T-helper 1 cell treated with Interleukin-12 subunit alpha and Interleukin-12 subunit beta and Interleukin-4 antibody, amounts not matched to agents 30 ng/mL and 1 ng/mL, for 36 hours (primary cell): ENCODE results near the gene WTAP. TPM values are rescaled to one million over a fixed set of nuclear protein-coding genes. Genes with fewer than 3 reads are reported as not detected.

Source experiments
- intact Hi-C: fragments of 100-400 bp; cut with micrococcal nuclease; formaldehyde crosslinking; loops from one replicate; pipeline ENCODE4 v1.15.1; 2024
- total RNA-seq: library from RNA; stranded (reverse); gene quantifications from 2 replicates; pipeline ENCODE4 v1.2.3, GENCODE V29; 2022

Gene WTAP
- 119 and 126 TPM in 2 replicates for total RNA-seq

GRCh38 chr6:159726918-159727716 lies at the start of gene WTAP:
Gene WTAP, plus strand, starts transcription at chr6:159727506. Its CDS starts 8,760 bp downstream, at chr6:159736266.
- intact Hi-C loops: loop anchor here (1.0 to 10.0 kb wide), 11 partner anchors 34 to 1265 kb away; partner anchors contain the start of genes ACAT2, MAP3K4, SOD2 and SYTL3

DNA sequence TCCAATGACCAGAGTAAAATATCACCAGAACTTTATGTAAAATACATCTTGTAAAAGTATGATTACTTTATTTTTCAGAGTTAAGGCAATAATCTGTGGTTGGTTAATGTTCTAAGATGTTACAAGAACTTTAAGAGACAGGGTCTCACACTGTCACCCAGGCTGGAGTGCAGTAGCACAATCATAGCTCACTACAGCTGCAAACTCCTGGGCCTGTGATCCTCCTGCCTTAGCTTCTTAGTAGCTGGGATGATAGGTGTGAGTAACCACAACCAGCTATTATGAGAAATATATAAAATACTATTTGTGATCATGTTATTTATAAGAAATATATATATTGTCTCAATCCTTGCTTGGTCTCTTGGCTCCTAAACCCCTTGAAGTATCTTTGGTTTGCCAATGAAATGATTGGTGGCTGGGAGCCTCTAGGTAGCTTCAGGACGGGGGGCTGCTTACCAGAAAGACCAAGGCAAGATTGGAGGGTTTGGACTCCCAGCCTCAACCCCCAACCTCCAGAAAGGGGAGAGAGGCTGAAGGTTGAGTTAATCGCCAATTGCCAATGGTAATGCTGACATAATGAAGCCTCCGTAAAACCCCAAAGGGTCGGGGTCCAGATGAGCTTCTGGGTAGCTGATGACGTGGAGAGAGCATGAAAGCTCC lies 49.7 kb upstream of the WTAP start:
- intact Hi-C loops: no loop called here

DNA sequence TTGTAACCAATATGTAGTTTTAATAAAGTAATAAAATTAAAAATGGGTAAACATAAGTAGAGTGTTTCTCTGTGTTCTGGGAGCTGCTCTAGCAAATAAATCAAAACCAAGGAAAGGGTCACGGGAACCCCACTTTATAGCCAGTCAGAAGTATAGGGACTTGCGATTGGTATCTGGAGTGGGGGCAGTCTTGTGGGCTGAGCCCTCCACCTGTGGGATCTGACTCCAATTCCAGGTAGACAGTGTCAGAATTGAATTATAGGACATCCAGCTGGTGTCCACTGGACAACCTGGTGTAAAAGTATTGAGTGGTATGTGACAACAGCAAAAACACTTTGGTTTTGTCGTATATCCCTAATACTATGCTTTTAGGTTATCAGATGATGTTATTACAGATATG lies 48.7 kb upstream of the WTAP start:
- intact Hi-C loops: no loop called here

DNA sequence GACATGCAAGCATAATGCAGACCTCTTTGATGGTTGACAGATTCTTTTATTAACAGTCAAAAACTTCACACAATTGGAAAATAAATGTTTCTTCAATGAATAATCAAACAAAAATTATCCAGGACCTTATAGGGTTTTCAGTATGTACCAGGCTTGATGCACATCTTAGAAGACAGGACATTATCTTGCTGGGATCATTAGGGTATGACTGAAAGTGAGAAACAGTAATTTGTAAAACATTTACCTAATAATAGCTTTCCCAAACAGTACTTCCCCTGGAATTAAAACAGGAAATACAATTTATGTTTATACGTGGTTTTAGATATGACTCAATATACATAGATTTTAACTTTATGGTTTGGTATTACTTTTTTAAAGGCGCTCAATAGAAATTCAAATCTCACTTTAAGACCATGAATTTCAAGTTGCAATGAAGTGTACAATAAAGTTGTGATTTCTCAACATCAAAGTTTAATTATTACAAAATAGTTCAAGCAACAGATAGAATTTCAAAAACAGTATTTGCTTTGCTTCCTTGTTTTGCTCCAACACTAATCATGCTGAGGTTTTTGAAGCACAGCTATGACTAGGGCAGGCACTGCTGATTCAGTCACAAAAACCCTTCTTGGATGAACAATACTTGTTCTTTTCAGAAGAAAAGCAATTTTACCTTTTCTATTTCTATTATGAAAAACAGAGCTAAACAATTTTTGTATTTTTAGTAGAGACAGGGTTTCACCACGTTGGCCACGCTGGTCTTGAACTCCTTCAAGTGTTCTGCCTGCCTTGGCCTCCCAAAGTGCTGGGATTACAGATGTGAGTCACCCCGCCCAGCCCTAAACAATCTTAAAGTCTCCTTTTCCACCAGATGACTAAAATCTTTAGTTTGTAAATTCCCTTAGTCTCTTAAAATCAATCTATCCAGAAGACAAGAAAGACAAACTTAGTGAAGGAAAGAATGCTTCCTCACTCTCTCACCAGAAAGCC lies 47.9 kb upstream of the WTAP start:
- intact Hi-C loops: no loop called here

DNA sequence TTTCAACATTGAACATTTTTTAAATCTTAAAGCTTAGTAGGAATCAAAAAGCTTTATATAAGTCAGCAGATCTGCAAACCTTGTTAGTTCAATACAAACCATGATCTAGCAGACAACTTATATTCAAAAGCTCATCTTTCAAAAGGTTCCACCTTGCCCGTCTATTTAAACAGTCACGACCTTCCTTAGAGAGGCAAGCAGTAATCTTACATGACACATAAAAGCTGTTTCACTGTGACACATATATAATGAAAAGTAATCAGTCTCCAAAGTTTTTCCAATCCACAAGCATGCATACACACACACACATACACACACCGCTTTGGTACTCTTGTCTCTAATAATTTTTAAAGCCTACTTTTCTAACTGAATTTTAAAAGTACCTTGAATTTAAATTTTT lies 47.2 kb upstream of the WTAP start:
- intact Hi-C loops: no loop called here

DNA sequence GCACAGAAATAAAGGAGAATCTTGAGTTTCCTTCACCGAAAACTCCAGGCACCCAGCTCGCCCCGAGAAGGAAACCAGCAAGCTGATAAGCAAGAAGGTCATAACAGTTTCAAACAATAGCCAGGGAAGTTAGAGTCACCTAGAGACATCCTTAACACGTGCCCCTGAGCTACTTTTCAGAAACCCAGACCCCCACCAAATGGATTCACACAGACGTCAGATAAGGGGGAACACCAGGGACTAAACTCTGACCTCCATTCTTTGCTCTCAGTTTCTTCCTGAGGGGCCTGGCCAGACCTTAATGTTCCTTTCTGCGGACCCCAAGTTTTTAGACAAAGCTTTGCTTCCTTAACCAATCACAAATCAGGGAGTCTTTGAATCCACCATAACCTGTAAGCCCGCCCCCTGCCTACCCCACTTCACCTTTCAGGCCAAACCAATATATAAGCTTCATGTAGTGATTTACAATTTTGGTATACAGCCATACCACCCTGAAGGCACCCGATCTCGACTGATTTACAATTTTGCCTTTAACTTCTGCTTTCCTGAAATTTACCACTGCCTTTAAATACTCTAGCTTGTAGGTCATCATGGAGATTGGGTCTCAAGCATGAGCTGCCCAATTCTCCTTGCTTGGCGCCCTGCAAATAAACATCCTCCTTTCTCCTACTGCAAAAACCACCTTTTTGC lies 46.0 kb upstream of the WTAP start:
- intact Hi-C loops: no loop called here

DNA sequence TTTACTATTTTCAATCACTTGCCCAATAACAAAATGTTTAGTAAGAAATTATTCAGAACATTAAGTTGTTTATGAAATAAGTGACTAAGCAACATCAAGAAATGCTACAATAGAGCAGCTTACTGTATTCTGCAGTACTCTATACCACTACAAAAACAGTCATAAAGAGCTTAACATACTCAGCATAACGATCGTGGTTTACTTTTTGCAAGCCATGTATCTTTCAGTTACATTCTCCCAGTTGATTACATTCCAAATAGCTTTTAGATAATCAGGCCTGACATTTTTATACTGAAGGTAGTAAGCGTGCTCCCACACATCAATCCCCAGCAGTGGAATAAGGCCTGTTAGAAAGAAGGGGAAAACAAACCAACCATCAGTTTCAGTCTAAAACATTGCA lies 45.0 kb upstream of the WTAP start:
- intact Hi-C loops: no loop called here

DNA sequence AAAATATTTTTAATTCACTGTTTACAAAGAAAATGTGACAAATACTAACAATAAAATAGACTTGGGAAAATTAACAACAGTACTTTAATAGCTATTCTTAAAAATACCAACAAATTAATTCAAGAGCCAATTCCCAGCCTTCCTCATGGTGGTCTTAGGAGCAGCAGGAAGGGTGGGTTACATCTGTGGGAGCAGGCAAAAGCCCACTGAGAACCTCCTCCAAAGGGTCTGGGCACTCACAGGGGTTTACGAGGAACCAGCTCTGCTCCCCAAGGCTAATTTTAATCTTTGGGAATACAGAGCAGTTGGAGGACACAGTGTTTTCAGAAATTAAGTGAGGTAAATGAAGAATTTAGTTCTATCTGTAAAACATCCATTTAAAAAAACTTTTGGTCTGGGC lies 44.5 kb upstream of the WTAP start:
- intact Hi-C loops: no loop called here

DNA sequence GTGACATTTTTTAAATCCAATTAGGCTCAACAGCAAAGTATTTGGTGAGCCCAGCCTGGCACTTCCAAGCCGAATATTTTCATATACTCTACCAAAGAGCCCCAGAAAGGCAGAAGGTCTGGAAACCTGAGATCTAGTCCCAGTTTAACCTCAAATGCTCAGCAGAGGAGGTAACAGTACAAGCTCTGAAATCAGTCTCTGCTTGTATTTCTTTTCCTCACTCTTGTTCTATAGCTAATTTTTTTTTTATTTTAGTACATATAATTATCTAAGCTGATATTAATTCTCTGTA lies 43.3 kb upstream of the WTAP start:
- intact Hi-C loops: no loop called here

- intact Hi-C loops: no loop called here
These were observed 41.3 kb upstream of the WTAP start for GRCh38 chr6:159686040-159686439.

GRCh38 chr6:159686703-159687102 lies 40.6 kb upstream of the WTAP start:
- intact Hi-C loops: no loop called here

- intact Hi-C loops: no loop called here
These were observed 40.0 kb upstream of the WTAP start for GRCh38 chr6:159687341-159687740.

DNA sequence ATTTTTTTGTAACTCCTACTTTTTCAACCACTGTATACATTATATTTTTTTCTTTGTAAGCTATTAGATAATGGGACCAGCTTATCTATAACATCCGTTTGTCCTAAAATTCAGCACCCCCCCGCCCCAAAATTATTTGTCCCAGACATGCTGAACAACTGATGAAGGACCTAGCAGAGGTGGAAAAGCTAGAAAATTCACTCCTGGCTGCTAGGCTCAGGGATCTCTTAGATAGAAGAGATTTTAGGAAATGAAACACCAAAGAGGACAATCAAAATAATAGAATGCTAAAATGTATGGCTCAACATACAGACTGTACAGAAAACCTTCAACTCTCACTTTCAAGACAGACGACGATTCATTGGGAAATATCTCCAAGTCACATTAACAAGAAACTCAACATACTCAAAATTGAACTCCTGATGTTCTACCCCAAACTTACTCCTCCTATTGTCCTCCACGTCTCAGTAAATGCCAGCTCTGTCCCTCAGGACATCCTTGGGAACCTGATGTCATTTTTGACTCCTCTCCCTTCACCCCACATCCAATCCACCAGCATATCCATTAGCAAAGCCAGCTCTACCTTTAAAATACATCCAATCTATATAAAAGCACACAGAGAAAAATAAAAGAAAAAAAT lies 38.9 kb upstream of the WTAP start:
- intact Hi-C loops: no loop called here

GRCh38 chr6:159689001-159689400 lies 38.3 kb upstream of the WTAP start:
- intact Hi-C loops: no loop called here

- intact Hi-C loops: loop anchor here (2.0 to 10.0 kb wide), 5 partner anchors 449 to 1865 kb away; partner anchors contain the start of genes GTF2H5, SERAC1, SNX9 and SYTL3
These were observed 37.2 kb upstream of the WTAP start for GRCh38 chr6:159690135-159690534.

DNA sequence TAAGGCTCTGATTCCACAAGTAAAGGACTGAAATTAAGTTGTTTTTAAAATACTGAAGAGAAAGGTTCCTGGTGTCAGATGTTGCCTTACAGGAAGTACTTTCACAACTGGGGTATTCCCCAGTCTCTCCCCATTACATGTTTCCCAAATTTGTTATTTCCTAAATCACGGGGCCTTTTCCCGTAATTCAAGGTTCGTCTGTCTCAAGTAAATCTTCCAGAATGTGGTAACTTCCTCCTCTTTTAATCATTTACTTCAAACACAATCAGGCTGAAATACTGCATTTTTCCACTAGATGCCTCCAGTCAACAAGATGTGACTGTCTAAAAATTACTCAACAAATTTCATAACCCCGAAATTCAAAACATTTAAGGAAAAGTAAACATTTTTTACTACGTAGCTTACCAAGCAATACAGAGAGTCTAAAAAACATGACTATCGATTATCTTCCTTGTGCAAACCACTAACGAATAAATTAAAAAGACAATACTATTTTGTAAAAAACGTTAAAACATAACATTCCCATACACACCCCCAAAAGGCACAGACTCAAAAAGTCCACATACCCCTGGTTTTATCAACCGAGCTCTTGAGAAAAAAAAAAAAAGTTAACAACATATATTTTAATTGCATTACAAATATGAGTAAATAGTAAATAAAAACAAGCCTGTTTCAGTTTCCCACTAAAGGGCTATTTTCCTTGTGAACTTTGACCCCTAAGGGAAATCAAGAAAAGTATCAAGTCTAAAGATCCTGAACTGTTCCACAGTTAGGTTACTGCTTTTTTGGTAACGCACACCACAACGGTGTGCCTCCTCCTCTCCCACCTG lies 36.0 kb upstream of the WTAP start:
- intact Hi-C loops: loop anchor here (1.0 to 10.0 kb wide), 13 partner anchors 71 to 1867 kb away; partner anchors contain the start of genes ACAT2, GTF2H5, SERAC1 and SNX9

DNA sequence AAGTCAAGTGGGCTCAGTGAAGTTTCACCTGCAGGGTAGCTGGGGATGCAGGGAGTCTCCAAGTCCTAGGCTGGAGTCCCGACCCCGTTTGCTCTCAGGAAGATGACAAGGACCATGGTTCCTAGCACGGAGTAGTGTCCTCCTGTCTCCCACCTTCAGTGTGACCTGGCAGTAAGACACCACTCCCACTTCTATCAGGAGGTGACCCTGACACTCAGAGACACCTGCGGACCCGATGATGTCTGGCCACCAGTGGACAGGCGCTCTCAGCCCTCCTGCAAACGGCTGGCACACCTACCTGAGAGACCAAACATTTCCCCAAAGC lies 35.4 kb upstream of the WTAP start:
- intact Hi-C loops: loop anchor here (1.0 to 10.0 kb wide), 13 partner anchors 70 to 1867 kb away; partner anchors contain the start of genes ACAT2, GTF2H5, SERAC1 and SNX9

GRCh38 chr6:159692303-159693127 lies 34.8 kb upstream of the WTAP start:
- intact Hi-C loops: loop anchor here (1.0 to 10.0 kb wide), 8 partner anchors 34 to 1868 kb away; partner anchors contain the start of genes GTF2H5, SERAC1, SNX9 and SYTL3
